NCI-H2029 (cell line): ENCODE data around the gene LIN28B.
"Not testable (repeated sequence)": the region's sequence is repeated elsewhere in the genome, so short reads cannot be mapped to it uniquely, and the experiment has no call there.

Source experiments
- DNase-seq: peaks from one replicate; lab custom pipeline; 2025; lab: John Stamatoyannopoulos, UW

Gene LIN28B

GRCh38 chr6:105069821-105070445, 113.0 kb downstream of the LIN28B start:
- DNase-seq, result no peak

DNA sequence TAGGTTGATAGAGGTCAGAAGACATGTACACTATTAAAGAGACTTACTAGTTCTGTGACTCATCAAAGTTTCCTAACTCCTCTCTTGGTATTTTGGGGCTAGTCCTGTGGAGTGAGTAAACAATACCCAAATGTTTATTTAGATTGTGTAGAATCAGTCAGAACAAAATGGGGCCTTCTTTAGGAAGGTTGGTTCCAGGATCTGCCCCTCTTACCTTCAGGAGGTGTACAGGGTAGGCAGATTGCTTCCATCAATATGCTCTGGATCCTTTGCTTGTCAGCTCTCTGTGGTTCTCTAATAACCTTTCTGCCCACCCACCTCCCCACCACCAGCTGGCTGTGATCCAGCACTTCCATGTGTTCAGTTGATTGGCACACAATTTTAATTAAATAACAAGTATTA, 115.9 kb downstream of the LIN28B start:
- DNase-seq, result no peak

DNA sequence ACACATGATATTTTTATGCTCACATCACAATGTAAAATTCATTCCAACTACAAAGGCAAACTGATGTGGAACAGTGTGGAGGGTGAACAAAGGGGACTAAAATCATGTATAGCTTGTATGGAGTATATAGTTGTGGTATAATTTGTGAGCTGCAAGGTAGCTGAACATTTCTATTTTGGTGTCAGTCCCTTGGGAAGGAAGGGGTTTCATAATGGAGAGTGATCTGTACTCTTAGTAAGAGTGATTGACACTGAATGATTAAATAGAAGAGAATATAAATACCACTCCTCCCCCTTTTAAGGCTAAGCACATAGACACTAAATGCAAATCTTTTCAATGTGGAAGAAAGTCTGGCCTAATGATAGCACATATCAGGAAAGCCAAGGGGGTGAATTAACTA, 118.3 kb downstream of the LIN28B start:
- no peak for DNase-seq

DNA sequence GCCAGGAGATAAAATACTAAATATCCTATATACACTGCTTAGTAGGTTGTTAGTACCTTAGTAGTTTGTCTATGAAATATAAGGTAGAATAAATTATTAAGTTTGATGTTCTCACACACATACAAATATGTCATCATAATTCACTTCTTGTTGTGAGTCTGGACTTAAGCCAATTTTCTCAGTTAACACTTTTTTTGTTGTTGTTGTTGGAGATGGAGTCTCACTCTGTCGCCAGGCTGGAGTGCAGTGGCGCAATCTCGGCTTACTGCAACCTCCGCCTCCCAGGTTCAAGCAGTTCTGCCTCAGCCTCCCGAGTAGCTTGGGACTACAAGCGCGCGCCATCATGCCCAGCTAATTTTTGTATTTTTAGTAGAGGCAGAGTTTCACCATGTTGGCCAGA, 119.5 kb downstream of the LIN28B start:
- DNase-seq, result not testable (repeated sequence)

GRCh38 chr6:105077596-105078385, 120.9 kb downstream of the LIN28B start:
- peak; percentile 17 for DNase-seq

DNA sequence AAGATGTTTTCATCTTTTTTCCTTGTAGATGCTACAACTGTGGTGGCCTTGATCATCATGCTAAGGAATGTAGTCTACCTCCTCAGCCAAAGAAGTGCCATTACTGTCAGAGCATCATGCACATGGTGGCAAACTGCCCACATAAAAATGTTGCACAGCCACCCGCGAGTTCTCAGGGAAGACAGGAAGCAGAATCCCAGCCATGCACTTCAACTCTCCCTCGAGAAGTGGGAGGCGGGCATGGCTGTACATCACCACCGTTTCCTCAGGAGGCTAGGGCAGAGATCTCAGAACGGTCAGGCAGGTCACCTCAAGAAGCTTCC, 121.4 kb downstream of the LIN28B start:
- no peak for DNase-seq

GRCh38 chr6:105080279-105080678, 123.4 kb downstream of the LIN28B start:
- DNase-seq, result no peak

DNA sequence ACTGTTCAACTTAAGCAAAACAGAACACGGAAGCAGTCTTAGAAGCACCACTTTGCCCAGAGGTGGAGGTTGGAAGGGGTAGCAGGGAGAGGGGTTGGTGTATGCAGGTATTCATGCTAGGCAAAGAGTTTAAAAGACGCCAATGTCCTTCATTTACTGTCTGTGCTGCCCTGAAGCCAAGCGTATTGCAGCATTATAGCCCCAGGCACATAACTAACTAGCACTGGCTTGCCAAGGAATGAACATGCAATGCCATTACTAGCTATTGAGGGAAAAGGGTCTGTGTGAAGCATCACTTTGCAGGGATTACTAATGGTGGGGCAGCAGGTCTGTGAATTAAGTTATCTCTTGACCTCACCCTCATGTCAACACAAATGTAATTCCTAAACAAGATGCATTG, 124.8 kb downstream of the LIN28B start:
- not testable (repeated sequence) for DNase-seq

DNA sequence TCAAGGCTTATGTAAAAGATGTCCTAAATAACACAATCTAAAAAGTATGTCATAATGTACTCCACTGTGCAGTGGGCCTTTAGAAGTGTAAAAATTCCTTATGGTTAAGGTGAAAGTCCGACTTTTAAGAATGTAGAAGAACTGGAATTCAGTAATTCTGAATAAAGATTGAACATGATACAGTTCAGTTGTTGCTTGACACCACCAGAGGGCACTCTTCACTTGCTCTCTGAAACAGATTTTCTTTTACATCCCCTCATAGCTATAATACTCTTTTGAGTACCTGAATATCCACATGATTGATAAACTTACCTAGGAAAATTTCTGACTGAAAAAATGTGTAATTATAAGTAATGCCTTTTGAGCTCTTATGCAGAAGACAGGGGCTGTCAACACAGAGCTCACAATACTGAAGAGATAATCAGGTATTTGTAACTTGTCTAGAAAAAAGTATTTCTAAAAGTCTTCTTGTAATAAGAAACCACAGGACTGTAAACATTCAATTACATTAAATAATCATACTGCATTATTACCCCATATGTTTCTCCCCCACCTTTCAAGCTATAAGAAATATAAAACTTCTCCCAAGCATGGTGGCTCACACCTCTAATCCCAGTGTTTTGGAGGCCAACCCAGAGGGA, 130.8 kb downstream of the LIN28B start:
- peak; percentile 66 for DNase-seq

GRCh38 chr6:105091140-105091829, 134.4 kb downstream of the LIN28B start:
- DNase-seq, result no peak

DNA sequence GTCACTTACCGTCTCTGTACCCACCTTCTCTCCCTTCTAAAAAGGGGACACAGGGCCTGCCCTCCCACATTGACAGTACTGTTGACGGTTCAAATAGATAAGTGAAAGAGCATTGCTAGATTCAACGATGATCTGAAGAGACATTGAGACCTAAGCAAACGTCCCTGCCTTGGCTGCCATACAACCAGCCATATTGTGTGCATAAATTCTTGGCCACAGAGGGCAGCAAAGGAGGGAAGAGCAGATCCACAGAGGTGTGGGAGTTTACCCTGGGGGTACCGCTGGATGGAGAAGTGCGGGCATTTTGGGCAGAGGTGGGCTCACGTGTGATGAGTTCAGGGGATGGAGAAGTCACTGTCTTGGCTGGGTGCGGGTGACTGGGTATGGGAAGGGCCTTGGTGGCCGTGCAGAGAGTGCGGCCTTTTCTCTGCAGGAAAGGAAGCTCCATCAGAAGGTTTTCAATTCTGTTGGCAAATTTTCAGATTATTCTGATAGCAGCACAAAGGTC, 137.3 kb downstream of the LIN28B start:
- DNase-seq, result no peak

GRCh38 chr6:105095139-105095538, 138.2 kb downstream of the LIN28B start:
- DNase-seq, result no peak

DNA sequence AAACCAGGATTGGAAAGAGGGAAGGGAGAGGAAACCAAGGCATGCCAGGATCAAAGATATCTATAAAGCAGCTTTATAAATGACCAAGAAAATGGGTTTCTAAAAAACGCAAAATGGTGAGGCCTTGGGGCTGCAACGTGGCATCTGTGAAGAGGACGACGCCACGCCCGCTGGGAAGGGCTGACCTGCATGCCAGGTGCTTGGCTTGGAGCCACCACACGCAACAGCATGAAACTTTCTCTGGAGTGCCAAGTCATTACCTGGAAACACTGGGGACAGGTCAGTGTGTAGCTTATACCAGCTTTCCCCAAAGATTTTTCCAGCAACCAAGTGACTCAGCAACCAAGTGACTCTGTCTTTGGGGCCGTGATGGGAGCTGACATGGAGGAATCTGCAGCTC, 140.4 kb downstream of the LIN28B start:
- DNase-seq, result no peak

DNA sequence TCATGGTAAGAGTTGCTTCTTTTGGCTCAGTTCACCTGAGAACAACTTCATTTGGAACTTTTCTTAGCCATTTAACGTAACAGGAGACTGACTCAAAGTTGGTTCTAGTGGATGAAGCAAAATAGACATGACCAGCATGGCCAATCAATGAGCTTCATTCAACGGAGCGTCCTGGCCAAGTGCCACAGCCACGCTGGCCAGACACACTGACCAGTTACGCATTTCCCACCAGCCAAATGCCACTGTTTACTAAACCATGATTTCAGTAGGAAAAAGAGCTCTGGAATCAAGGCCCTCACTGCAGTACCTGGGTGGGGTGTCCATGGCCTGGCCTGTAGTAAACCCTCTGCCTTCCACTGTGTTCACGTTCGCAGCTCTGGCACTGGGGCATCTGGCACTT, 142.5 kb downstream of the LIN28B start:
- no peak for DNase-seq

- DNase-seq, result no peak
These were observed 145.3 kb downstream of the LIN28B start for GRCh38 chr6:105102186-105102585.

- no peak for DNase-seq
These were observed 148.2 kb downstream of the LIN28B start for GRCh38 chr6:105105094-105105493.

DNA sequence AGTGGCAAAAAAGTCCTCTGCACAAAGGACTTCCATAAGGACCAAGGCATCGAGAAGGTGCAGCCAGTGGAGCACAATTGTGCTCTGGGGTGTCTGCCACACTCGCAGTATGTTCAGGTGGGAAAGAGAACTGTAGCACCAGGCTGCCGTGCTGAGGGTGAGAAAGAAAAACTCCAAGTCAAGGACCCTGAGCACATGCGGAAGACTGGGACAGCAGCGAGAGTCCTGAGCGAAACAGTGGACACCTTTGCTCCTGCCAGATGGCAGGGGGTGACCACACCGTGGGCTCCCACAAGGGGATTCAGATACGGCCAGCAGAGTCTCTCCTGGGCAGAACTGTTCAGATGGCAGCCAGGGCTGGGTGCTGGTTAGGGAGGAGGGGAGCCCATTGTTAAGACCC, 149.4 kb downstream of the LIN28B start:
- DNase-seq, result no peak

DNA sequence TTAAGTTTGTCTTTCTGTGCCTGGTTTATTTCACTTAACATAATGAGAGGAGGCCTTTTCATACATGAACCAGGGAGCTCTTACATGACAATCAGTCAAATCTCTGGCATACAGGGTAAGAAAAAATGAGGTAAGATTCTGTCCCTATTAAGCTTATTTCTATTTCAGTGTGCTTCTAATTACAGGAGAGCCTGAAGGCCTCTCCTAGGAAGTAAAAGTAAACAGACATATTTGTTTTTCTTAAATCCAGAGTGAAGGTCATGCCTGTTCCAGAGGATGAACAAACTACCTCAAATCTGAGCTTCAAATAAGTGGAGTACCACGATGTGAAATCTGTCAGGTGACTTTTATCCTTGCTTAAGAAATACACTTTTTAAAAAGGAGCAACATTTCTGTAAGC, 150.3 kb downstream of the LIN28B start:
- DNase-seq, result no peak

GRCh38 chr6:105108631-105109262, 151.8 kb downstream of the LIN28B start:
- no peak for DNase-seq

- no peak for DNase-seq
These were observed 153.3 kb downstream of the LIN28B start for GRCh38 chr6:105109955-105110895.

- no peak for DNase-seq
These were observed 154.2 kb downstream of the LIN28B start for GRCh38 chr6:105111105-105111504.
